GM15510 (cell line): ENCODE measurements around the gene MTUS2.

ENCODE experiments used
- POLR2A ChIP-seq: IDR thresholded peaks from 3 replicates; pipeline ENCODE4 v1.6.1; 2011; ENCODE audit warnings: borderline replicate concordance; ENCODE audit not compliant: insufficient read length; ENCODE audit errors: extremely low read depth

MTUS2 gene

DNA sequence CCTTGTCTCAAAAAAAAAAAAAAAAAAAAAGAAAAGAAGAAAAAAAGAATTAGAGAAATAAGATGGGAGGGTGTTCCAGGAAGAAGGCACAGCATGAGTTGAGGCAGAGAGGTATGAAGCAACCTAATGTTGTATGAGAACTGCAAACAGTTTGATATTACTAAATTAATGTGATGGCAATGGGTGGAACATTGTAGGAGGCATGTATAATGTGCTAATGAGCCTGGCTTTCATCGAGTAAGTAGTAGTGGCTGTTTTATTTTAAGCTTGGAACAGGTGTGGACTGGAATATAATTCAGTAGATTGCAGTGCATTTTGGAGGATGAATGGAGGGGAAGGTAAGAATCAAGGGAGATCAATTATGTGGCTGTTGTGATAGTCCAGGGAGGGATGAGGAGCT is 156.1 kb downstream of the MTUS2 start:
- TF ChIP-seq POLR2A = no peak

DNA sequence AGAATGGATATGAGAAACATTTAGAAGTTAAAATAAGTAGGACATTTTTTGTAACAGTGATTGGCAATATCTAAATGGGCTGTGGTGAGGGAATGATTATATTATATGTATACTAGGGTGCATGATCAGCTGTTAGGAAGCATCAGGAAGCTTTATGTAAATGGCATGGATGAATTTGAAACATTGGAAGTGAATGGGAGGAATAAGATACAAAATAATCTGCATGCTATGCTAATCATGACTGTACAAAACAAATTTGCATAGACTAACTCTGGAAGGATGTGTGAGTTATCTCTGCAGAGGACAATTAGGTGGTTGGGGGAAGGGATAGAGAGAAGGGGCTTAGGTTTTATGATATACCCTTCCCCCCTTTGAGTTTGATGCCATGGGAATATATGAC is 156.5 kb downstream of the MTUS2 start:
- TF ChIP-seq POLR2A = no peak

DNA sequence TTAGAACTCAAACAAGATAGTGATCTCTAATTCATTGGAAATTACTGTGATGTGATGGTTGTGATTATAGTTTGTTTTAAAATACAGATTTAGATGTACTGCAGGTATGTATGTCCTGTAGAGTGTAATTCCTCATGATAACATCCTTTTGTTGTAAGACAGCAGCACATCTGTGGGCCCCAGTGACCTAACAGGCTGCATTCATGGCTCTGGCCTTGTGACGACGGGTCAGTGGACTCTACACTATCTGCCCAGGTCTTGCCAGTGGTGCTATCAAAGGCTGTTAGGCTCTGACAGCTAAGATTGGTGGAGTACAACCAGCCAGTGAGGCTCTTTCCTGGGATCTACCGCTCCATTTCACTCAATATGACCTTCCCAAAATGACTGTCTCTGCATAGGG is 158.4 kb downstream of the MTUS2 start:
- no peak for TF ChIP-seq POLR2A

DNA sequence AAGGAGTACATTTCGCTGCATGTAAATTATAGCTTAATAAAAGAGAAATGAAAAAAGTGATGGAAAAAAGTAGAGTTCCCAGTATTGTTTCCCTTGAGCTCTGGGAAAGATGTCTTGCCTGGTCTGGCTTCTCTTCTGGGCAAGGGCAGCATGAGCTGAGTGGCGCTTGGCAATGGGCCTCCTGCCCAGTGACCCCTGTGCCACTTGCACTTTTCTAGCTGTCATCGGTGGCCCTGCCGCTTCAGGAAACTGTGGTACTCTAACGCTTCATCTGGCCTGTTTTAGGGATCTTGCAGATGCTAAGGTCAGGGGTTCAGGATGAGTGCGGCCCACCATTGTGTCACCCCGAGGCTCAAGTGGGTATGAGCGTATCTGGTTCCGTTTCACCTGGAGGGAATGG is 161.4 kb downstream of the MTUS2 start:
- TF ChIP-seq POLR2A = no peak

DNA sequence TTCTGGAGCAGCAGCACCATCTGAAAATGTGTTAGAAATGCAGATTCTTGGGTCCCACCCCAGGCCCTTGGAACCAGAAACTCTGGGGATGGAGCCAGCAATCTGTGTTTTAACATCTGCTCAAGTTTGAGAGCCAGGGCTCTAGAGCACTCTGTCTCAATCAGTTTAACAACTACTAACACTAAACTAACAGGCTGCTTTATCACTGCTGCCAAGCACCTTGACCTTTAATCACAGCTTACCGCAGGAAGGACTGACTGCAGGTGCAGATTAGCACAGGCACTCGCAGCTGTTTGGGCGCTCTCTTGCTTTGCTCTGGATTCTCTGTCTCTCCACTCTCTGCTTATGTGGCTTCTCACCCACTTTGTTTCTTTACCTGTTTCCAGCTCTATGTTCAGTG is 163.5 kb downstream of the MTUS2 start:
- TF ChIP-seq POLR2A = no peak

DNA sequence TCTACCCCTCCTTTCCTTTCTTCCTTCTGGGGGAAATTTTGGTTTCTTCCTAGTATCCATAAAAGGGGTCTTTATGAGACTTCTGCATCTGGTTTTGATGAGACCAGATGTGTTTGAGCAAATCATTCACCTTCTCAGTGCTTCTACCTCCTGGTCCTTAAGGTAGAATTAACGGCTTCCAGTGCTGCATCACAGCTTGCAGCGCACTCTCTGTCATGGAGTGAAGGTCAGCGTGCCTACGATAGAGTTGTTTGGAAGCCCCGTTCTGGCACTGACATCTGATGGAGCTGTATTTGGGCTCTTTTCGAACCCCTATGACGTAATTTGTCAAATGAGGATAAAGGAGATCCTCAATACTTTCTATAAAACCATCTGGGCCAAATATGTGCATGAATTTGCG is 164.2 kb downstream of the MTUS2 start:
- no peak for TF ChIP-seq POLR2A

DNA sequence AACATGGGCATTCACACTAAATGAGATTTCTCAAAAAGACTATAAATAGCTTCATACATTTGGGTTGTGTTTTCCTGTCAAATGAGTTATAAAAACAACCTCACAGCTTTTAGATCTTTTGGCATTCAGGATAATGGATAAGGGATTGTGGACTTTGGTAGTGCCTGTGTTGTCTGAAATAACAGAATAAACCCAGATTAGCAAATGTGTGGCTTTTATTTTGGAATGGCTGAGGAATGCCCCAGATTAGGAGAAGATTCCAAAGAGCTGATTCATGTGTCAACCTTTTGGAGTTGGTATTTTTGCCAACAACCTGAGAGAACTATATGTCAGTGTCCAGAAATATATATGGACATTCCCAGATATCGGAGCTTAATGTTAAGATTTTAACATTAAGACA is 164.7 kb downstream of the MTUS2 start:
- no peak for TF ChIP-seq POLR2A

DNA sequence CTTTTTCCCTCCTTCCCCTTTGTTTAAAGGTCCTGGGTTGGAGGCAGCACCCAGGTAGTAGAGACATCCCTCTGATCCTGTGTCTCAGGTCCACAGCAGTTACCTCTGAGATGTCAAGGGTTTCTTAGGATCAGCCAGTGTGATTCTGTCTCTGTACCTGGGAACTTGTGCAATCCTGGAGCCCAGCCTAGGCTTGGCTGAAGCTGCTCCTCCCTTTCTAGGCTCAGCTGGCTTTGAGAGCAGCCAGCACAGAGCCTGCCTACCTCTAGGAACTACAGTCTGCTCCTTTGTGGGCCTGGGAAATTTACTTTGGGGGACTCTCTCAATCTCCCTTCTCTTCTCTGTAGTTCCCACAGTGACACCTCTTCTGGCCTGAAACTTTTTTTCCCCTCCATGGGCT is 171.6 kb downstream of the MTUS2 start:
- no peak for TF ChIP-seq POLR2A

DNA sequence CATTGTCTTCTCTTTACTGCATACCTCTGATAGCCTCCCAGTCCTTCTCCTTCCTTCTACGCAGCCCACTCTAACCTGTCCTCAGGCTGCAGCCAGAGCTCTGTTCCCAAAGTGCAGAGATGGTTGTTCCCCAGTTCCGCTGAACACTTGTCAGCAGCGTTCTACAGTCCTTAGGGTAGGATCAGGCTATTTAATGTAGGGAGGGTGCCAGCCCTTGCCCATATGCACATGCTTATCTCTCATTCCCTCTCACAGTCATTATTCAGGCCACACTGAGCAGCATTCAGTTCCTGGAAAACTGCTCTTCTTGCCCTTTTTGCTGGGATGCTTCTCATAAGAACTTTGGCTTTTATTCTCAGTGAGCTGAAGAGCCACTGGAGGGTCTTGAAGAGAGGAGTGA is 180.7 kb downstream of the MTUS2 start:
- no peak for TF ChIP-seq POLR2A

DNA sequence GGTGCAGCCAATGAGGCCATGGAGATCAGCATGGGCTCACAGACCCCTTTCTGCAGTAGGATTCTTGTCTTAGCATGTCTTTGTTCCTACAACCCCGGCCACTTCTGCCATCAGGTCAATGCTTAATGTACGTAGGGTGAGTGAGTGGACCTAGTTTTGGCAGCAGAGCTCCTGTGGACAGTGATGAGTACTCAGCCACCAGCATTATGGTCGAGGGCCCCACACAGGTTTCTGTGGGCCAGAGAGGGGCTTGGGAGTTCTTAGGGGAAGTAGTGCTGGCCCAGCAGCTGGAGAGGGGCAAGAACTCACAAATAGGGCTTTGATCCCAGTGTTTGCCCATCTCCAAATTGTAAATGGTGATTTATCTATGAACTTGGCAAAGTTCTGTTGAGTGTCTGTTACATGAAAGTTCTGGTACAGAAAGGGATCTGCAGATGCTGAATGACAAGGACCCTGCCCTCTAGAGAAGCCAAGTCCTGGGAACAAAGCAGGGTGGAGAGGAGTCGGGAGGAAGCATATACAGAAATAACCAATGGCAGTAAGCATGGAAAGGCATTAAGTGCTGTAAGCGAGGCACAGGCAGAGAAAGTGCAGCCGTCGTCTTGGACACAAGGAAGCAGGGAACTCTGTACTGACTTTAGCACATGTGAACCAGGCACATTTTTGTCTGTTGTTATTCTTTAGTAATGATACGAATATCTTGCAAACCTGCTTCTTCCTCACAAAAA is 185.1 kb downstream of the MTUS2 start:
- TF ChIP-seq POLR2A = no peak

DNA sequence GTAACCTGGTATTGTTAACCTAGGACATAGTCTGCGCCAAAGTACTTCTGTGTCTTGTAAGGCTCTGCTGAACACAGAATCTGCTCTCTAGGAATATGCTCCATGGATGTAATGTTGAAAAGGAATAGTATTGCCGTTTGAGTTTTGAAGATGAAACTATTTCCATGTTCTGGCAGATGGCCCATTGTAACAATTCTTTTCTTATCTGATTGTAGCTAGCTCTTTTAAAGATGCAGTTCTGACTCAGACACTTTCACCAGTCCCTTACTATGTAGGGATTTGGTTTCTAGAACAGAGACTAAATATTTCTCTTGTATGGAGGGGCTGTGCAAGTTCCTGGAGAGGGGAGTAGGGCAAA is 185.6 kb downstream of the MTUS2 start:
- TF ChIP-seq POLR2A = no peak

DNA sequence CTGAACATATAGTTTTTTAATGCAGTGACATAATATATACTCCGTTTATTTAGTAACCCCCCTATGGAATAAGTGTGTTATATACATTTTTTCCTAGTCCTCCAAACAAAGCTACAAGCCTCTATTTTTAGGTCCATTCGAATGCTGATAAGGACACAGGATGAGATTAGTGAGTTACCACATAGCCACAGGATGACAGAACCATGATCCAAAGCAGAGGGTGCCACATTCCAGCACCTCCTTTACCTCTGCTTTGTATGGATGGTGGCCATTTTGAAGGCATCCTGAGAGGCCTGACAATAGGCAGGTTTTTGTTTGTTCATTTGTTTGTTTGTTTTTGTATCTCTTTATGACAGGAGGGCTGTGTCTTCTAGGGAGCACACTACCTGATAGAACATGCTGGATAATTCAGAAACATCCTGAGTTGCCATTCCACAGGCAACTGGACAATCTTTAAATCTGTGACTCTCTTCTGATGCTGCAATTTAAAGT is 186.3 kb downstream of the MTUS2 start:
- no peak for TF ChIP-seq POLR2A

DNA sequence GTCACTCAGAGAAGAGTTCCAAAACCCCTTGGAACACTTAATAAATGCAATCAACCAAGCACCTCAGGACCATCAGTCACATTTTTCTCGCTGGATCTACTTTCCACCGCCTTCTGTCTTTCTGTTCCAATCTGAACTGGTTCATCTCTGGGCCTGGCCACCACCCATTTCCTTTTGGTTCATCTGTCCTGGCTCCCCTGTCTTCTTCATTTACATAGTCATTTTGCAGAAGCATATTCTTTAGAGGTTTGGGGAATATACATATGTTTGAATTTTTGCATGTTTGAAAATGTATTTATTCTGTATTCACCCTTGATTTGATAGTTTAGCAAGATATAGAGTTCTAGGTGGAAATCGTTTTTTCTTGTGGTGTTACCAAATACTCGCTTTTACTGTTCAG is 188.2 kb downstream of the MTUS2 start:
- no peak for TF ChIP-seq POLR2A

DNA sequence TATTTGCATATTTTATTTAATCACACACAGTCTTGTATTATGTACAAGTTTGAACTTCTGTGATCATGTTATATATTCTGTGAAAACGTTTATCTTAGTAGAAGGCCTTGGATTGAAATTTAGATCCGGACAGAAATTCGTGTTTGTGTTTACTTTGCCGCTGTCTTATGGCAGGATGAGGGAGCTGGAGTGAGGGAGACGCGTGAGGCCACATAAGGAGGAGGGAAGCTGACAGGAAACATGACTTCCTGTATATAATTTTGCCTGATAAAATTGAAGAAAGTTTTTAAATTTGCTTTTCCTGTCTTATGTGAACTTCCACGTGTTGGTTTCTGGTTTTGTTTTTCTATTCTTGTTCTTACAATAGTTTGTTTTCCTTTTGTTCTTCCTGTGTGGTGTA is 200.2 kb downstream of the MTUS2 start:
- no peak for TF ChIP-seq POLR2A

DNA sequence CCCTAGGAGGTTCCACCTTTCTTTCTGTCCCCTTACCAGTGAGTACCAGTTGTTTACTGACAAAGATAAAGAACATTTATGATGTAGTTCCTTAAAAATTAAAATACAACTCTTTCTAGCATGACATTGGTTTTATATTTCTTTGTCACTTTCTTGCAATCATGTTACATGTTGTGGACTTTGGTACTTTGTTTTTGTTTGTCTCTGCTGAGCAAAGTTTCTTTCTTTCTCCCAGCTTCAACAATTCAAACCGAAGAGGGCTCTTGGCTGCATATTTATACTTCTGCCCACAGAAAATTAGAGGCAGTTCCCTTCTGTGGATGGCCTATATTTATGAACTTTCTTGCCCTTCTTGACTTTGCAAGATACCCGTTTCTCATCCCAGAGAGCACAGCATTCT is 201.2 kb downstream of the MTUS2 start:
- TF ChIP-seq POLR2A = no peak

DNA sequence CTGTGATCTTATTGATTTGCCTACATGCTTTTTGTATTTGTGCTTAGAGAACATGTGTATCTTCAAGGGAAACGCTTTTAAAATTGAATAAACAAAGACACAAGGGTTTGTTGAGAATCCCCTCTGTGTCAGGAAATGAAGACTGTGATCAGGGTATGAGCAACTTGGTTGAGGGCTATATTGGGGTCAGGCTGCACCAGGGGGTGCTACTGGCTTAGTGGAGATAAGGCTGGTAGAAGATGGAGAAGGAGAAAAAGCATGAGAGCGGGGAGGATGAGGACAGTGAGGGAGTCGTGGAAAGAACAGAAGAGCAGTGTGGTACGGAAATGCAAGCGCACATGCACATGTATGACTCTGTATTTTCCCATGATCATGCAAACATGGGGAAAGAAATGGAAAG is 201.6 kb downstream of the MTUS2 start:
- no peak for TF ChIP-seq POLR2A

DNA sequence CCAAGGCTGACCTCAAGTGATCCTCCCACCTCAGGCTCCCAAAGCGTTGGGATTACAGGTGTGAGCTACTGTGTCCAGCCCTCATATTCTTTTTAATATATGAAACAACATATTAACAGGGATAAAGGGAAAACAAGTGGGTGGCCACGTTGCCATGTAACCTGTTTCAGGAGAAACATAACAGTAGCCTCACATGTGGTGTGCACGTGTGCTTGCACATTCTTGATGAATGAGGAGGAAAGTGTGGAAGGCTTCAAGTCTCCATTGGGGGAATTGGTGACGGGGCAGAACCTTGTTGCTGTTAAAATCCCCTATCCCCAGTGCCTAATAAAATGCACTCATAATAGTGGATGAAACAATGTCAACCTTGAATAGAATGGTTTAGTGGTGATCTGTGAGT is 202.3 kb downstream of the MTUS2 start:
- TF ChIP-seq POLR2A = no peak
